ENCODE data around the gene MAML2. TPM values are rescaled to one million over a fixed set of nuclear protein-coding genes. Genes with fewer than 3 reads are reported as not detected.
A peak's percentile ranks its signal among the peaks of the same experiment; 100 is the strongest.

The MAML2 gene
- total and polyA plus RNA-seq, 2 of the 13 experiments (the other 11 are each of a cell fraction or from before 2014, with no cell fraction given): 2.3 to 25.9 TPM

DNA sequence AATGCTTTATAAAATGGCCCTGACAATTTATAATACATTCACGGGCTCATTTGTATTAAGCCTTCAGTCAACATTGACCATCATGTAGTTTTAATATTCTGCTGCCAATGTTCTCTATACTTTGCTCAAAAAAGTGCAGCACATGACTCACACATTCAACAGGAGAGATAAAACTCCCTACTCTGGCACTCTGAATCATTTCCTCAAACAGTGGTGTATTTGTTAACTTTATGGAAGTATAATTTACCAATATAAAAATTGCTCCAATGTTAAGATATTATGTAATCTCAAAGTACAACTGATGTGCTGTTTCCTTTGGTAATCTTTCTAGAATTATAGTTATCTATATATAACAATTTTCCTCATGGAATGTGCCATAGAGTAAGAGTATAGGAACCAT lies 39.9 kb downstream of the MAML2 start (continued):
- TF ChIP-seq, protein P1, sequence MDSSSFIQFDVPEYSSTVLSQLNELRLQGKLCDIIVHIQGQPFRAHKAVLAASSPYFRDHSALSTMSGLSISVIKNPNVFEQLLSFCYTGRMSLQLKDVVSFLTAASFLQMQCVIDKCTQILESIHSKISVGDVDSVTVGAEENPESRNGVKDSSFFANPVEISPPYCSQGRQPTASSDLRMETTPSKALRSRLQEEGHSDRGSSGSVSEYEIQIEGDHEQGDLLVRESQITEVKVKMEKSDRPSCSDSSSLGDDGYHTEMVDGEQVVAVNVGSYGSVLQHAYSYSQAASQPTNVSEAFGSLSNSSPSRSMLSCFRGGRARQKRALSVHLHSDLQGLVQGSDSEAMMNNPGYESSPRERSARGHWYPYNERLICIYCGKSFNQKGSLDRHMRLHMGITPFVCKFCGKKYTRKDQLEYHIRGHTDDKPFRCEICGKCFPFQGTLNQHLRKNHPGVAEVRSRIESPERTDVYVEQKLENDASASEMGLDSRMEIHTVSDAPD (CRISPR knock-in tag; IDR thresholded peaks at IDR 0.05): no peak
- TF ChIP-seq SPEN (CRISPR knock-in tag; IDR thresholded peaks at IDR 0.05; ENCODE audit: low read depth): no peak
- TF ChIP-seq, protein P2, sequence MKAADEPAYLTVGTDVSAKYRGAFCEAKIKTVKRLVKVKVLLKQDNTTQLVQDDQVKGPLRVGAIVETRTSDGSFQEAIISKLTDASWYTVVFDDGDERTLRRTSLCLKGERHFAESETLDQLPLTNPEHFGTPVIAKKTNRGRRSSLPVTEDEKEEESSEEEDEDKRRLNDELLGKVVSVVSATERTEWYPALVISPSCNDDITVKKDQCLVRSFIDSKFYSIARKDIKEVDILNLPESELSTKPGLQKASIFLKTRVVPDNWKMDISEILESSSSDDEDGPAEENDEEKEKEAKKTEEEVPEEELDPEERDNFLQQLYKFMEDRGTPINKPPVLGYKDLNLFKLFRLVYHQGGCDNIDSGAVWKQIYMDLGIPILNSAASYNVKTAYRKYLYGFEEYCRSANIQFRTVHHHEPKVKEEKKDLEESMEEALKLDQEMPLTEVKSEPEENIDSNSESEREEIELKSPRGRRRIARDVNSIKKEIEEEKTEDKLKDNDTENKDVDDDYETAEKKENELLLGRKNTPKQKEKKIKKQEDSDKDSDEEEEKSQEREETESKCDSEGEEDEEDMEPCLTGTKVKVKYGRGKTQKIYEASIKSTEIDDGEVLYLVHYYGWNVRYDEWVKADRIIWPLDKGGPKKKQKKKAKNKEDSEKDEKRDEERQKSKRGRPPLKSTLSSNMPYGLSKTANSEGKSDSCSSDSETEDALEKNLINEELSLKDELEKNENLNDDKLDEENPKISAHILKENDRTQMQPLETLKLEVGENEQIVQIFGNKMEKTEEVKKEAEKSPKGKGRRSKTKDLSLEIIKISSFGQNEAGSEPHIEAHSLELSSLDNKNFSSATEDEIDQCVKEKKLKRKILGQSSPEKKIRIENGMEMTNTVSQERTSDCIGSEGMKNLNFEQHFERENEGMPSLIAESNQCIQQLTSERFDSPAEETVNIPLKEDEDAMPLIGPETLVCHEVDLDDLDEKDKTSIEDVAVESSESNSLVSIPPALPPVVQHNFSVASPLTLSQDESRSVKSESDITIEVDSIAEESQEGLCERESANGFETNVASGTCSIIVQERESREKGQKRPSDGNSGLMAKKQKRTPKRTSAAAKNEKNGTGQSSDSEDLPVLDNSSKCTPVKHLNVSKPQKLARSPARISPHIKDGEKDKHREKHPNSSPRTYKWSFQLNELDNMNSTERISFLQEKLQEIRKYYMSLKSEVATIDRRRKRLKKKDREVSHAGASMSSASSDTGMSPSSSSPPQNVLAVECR (CRISPR knock-in tag; IDR thresholded peaks at IDR 0.05; ENCODE audit: borderline replicate concordance): no peak

DNA sequence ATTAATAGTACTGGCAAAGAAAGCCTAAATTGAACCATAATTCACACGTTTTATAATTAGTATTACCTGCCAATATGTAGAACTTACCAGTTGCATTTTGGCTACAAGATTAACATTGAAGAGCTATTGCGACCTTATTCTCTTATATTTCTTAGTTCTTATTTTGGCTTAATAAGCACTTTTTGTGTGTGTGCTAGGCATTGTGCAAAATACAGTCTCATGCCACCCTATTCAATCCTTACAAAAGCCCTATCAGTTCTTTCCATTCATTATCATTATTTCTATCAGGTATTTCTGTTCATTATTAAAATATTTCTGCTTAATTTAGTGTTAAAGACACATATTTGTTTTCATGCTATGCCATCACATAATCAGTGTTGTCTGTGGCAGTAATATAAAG lies 41.2 kb downstream of the MAML2 start:
- no peak for FAIRE-seq
- H3K9ac ChIP-seq (ENCODE audit: insufficient read depth, low read depth, low read length): no peak overlapping the region
- whole genome bisulfite sequencing (ENCODE audit: low lambda C conversion rate): 97% methylated on average over 2 of the region's 2 CpGs
- ChIA-PET CTCF (ENCODE audit: low intra/inter-chr PET ratio, low total read pairs) (no interaction called here), POLR2A (no interaction called here)
- H3K4me2 ChIP-seq (ENCODE audit: low read depth, low read length): no peak overlapping the region
- no peaks in the 10 kb centered on the region for H3K27me3 ChIP-seq (ENCODE audit: control insufficient read depth in 1 of 2, insufficient read depth in 2 of 2, low read length in 2 of 2)
- peaks cover 16% of the 10 kb centered on the region for H4K20me1 ChIP-seq (ENCODE audit: insufficient read depth, low read length)
- BruUV-seq (replicated peaks): no TSS peak
- ATAC-seq: no peak
- H3K4me3 ChIP-seq (replicated peaks in 1 of 3; ENCODE audit: insufficient read depth in 1 of 3, low read depth in 2 of 3, low read length in 3 of 3): no peak overlapping the region
- H3K9me3 ChIP-seq (ENCODE audit: low read length): no peaks in the 10 kb centered on the region
- H2AFZ ChIP-seq (ENCODE audit: low read length): no peak overlapping the region
- H3K36me3 ChIP-seq (replicated peaks in 1 of 2; ENCODE audit: control insufficient read depth in 1 of 2, insufficient read depth in 2 of 2, low read length in 2 of 2): peaks cover 4 to 9% of the 10 kb centered on the region in 2 experiments; a peak in 2 of 5 replicates
- in situ Hi-C loops (cut with HindIII; ENCODE audit: extremely low pct_ligation_motif_present, low pct_unique_long_range_greater_than_20kb): no loop called here
- intact Hi-C loops (cut with micrococcal nuclease; ENCODE audit: unreplicated experiment): no loop called here
- H3K4me1 ChIP-seq (ENCODE audit: insufficient read depth, low read length): peaks cover under 1% of the 10 kb centered on the region; the same call in 1 of the 2 replicates
- H3K27ac ChIP-seq (ENCODE audit: extremely low read length, insufficient read depth, low read length): no peak overlapping the region
- no peak for DNase-seq (ENCODE audit: low spot score)
- peaks cover 40% of the 10 kb centered on the region for H3K79me2 ChIP-seq (ENCODE audit: insufficient read depth, low read length)
- TF ChIP-seq ZNF343 (CRISPR knock-in tag; IDR thresholded peaks at IDR 0.05) (no peak), MAFK (conservative IDR thresholded peaks at IDR 0.05 in 1 of 2, IDR thresholded peaks at IDR 0.05 in 1 of 2; ENCODE audit: low read length in 2 of 2) (peak; percentile 43 to 45; a peak in 3 of 4 replicates), SIX1 (CRISPR knock-in tag; IDR thresholded peaks at IDR 0.05; ENCODE audit: borderline replicate concordance) (no peak), MAFF (IDR thresholded peaks at IDR 0.05; ENCODE audit: low read depth, low read length) (peak; percentile 28; the same call in 1 of the 2 replicates), ZZZ3 (CRISPR knock-in tag; IDR thresholded peaks at IDR 0.05; ENCODE audit: borderline replicate concordance) (no peak)
